DOHH2 (cell line): ENCODE data around the gene ATP5F1E.

Experiments used
- H3F3A ChIP-seq: fragments of 200-600 bp; sonication (generic), shearing (Covaris generic); 2 replicates; pipeline ENCODE4 v1.6.0; 2016; ENCODE audit warnings: antibody characterized with exemption, mild to moderate bottlenecking; ENCODE audit not compliant: control insufficient read depth, insufficient read depth
- H3K27ac ChIP-seq: fragments of 200-600 bp; sonication (generic); 2 replicates; pipeline ENCODE4 v1.5.1; 2014; ENCODE audit warnings: low read depth, mild to moderate bottlenecking, low read length, moderate library complexity
- H3K27me3 ChIP-seq: fragments of 200-600 bp; sonication (generic); 2 replicates; pipeline ENCODE4 v1.6.1; 2014; ENCODE audit warnings: mild to moderate bottlenecking, low read length, mixed read lengths; ENCODE audit not compliant: control insufficient read depth
- H3K36me3 ChIP-seq: fragments of 200-600 bp; sonication (generic); 2 replicates; pipeline ENCODE4 v1.6.1; 2014; ENCODE audit warnings: mild to moderate bottlenecking, low read length, moderate library complexity, mixed read lengths; ENCODE audit not compliant: control insufficient read depth
- H3K4me1 ChIP-seq: fragments of 200-600 bp; sonication (generic); 2 replicates; pipeline ENCODE4 v1.6.1; 2014; ENCODE audit warnings: mild to moderate bottlenecking, low read length, mixed read lengths; ENCODE audit not compliant: control insufficient read depth
- H3K4me2 ChIP-seq: fragments of 200-600 bp; sonication (generic); 2 replicates; pipeline ENCODE4 v1.6.0; 2014; ENCODE audit warnings: mild to moderate bottlenecking, low read length, moderate library complexity
- H3K4me3 ChIP-seq: fragments of 200-600 bp; sonication (generic); 2 replicates; pipeline ENCODE4 v1.5.1; 2014; ENCODE audit warnings: mild to moderate bottlenecking, low read length, mixed read lengths
- H3K79me2 ChIP-seq: fragments of 200-600 bp; sonication (generic); 2 replicates; pipeline ENCODE4 v1.6.1; 2014; ENCODE audit warnings: mild to moderate bottlenecking, low read length, mixed read lengths; ENCODE audit not compliant: control insufficient read depth
- H3K9me2 ChIP-seq: fragments of 200-600 bp; sonication (generic); replicated peaks from 2 replicates; pipeline ENCODE4 v1.6.1; 2014; ENCODE audit warnings: mild to moderate bottlenecking, low read length, mixed read lengths; ENCODE audit not compliant: control insufficient read depth
- H3K9me3 ChIP-seq: fragments of 200-600 bp; sonication (generic); 2 replicates; pipeline ENCODE4 v1.6.1; 2014; ENCODE audit warnings: antibody characterized with exemption, low read length, mixed read lengths; ENCODE audit not compliant: control insufficient read depth, insufficient read depth
- H4K20me1 ChIP-seq: fragments of 200-600 bp; sonication (generic); 2 replicates; pipeline ENCODE4 v1.6.0; 2014; ENCODE audit warnings: low read depth, mild to moderate bottlenecking, antibody characterized with exemption, low read length, moderate library complexity; ENCODE audit not compliant: control insufficient read depth, insufficient read depth
- EZH2phosphoT487 ChIP-seq: fragments of 200-600 bp; sonication (generic); IDR thresholded peaks from 2 replicates; pipeline ENCODE4 v1.6.1; 2017; ENCODE audit warnings: borderline replicate concordance, mild to moderate bottlenecking, antibody characterized with exemption, low read length, moderate library complexity, mixed read lengths
- TF ChIP-seq, protein P1 (sequence below): fragments of 200-600 bp; sonication (generic); IDR thresholded peaks from one replicate; pipeline ENCODE4 v1.5.1; 2014; ENCODE audit warnings: antibody characterized with exemption, mild to moderate bottlenecking, low read depth, low read length; ENCODE audit not compliant: poor library complexity, severe bottlenecking

Gene ATP5F1E

DNA sequence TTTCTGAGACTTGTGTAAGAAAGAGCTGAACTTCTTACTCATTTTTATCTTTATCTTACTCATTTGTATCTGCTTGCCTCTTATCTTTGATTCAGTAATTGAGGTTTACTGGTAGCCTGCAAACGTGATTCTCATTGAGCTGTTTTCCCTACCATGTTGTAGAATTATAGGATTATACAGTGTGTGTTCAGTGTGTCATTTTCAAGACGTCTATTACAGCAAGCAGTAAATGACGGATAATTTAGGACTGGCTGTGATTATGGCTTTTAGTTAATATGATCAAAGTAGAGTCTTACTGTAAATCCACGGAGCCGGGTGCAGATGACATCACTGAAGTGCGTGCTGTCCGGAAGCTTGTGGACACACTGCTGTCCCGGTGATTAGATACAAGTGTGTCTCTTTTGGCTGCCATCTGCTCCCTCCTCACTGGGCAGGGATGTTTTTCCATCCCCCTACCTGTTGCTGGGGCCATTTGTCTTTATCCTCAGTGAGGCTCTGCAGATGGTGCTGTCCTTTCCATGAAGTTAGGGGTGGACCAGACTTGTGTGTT is 45.1 kb downstream of the ATP5F1E start:
- no peaks in the 10 kb centered on the region for H3K27me3 ChIP-seq
- peaks cover 23% of the 10 kb centered on the region for H3K4me1 ChIP-seq
- no peak overlapping the region for H3K4me2 ChIP-seq
- H3K4me3 ChIP-seq, result no peak overlapping the region
- H3K27ac ChIP-seq, result no peak overlapping the region
- peaks cover 3% of the 10 kb centered on the region; the same call in 1 of the 2 replicates for H4K20me1 ChIP-seq
- TF ChIP-seq EZH2phosphoT487, result no peak
- TF ChIP-seq, protein P1, sequence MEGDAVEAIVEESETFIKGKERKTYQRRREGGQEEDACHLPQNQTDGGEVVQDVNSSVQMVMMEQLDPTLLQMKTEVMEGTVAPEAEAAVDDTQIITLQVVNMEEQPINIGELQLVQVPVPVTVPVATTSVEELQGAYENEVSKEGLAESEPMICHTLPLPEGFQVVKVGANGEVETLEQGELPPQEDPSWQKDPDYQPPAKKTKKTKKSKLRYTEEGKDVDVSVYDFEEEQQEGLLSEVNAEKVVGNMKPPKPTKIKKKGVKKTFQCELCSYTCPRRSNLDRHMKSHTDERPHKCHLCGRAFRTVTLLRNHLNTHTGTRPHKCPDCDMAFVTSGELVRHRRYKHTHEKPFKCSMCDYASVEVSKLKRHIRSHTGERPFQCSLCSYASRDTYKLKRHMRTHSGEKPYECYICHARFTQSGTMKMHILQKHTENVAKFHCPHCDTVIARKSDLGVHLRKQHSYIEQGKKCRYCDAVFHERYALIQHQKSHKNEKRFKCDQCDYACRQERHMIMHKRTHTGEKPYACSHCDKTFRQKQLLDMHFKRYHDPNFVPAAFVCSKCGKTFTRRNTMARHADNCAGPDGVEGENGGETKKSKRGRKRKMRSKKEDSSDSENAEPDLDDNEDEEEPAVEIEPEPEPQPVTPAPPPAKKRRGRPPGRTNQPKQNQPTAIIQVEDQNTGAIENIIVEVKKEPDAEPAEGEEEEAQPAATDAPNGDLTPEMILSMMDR, result no peak
- H3K79me2 ChIP-seq, result peaks cover 53% of the 10 kb centered on the region
- H3K9me2 ChIP-seq, result no peaks in the 10 kb centered on the region
- H3K36me3 ChIP-seq, result peaks cover 71% of the 10 kb centered on the region
- no peaks in the 10 kb centered on the region for H3K9me3 ChIP-seq
- peaks cover 15% of the 10 kb centered on the region for H3F3A ChIP-seq

DNA sequence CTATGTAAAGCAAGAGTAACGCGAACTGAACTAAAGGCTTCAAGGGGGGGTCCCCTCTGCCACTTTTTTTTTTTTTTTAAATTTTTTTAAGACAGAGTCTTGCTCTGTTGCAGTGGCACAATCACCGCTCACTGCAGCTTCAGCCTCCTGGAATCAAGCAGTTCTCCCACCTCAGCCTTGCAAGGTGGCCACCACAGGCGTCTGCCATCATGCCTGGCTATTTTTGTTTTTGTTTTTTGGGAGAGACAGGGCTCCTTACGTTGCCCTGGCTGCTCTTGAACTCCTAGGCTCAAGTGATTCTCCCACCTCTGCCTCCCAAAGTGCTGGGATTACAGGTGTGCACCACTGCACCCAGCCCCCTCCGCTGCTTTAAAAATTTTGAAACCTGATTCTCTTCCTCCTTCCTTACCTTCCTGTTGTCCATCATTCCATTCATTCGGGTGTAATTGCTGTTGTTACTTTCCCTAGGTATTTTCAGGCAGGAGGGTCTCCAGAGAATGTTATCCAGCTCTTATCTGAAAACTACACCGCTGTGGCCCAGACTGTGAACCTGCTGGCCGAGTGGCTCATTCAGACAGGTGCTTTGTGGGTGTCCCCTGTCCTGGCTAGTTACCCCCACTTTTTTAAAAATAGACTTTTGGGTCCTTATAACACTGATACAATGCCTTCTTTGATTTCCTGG is 45.7 kb downstream of the ATP5F1E start:
- H3K9me2 ChIP-seq, result no peaks in the 10 kb centered on the region
- peaks cover 68% of the 10 kb centered on the region for H3K36me3 ChIP-seq
- no peak overlapping the region for H3K4me2 ChIP-seq
- H4K20me1 ChIP-seq, result peaks cover 3% of the 10 kb centered on the region; the same call in 1 of the 2 replicates
- H3F3A ChIP-seq, result peaks cover 8% of the 10 kb centered on the region
- H3K4me3 ChIP-seq, result no peak overlapping the region
- no peak for TF ChIP-seq EZH2phosphoT487
- TF ChIP-seq, protein P1, result no peak
- no peak overlapping the region for H3K27ac ChIP-seq
- no peaks in the 10 kb centered on the region for H3K9me3 ChIP-seq
- H3K4me1 ChIP-seq, result peaks cover 24% of the 10 kb centered on the region
- H3K79me2 ChIP-seq, result peaks cover 60% of the 10 kb centered on the region
- H3K27me3 ChIP-seq, result no peaks in the 10 kb centered on the region

- H3K27ac ChIP-seq, result no peak overlapping the region
- no peaks in the 10 kb centered on the region for H3K9me3 ChIP-seq
- H3K36me3 ChIP-seq, result peaks cover 61% of the 10 kb centered on the region
- peaks cover 60% of the 10 kb centered on the region for H3K79me2 ChIP-seq
- H3K4me2 ChIP-seq, result no peak overlapping the region
- H3K4me1 ChIP-seq, result peaks cover 24% of the 10 kb centered on the region
- no peak overlapping the region for H3K4me3 ChIP-seq
- no peaks in the 10 kb centered on the region for H3K27me3 ChIP-seq
- no peak for TF ChIP-seq EZH2phosphoT487
- TF ChIP-seq, protein P1, result no peak
- no peaks in the 10 kb centered on the region for H3K9me2 ChIP-seq
- 0 out of 2 replicates have a peak, but pooled peaks cover 4% of the 10 kb centered on the region for H3F3A ChIP-seq
- peaks cover 3% of the 10 kb centered on the region; the same call in 1 of the 2 replicates for H4K20me1 ChIP-seq
Observed at GRCh38 chr20:58985656-58986055, 46.5 kb downstream of the ATP5F1E start.
